Nephron (organoid): ENCODE measurements around the gene AGAP1.

Experiments used
- H3K27ac Mint-ChIP-seq, 3 experiments: 2 replicates each; pipeline ENCODE4 v1.8.0; 2020; ENCODE audit warnings: mixed read lengths in 3 of 3, mild to moderate bottlenecking in 2 of 3, moderate library complexity in 1 of 3
- H3K27me3 Mint-ChIP-seq: 2 replicates; pipeline ENCODE4 v1.8.0; 2021; ENCODE audit warnings: low read depth, mild to moderate bottlenecking, moderate library complexity, mixed read lengths
- H3K36me3 Mint-ChIP-seq: 2 replicates; pipeline ENCODE4 v1.8.0; 2020; ENCODE audit warnings: low read depth, mixed read lengths
- H3K4me1 Mint-ChIP-seq: 2 replicates; pipeline ENCODE4 v1.8.0; 2020; ENCODE audit warnings: mixed read lengths
- H3K4me3 Mint-ChIP-seq, 3 experiments: 2 replicates each; pipeline ENCODE4 v1.8.0; 2020; ENCODE audit warnings: mild to moderate bottlenecking in 3 of 3, mixed read lengths in 3 of 3, moderate library complexity in 2 of 3
- H3K9me3 Mint-ChIP-seq: 2 replicates; pipeline ENCODE4 v1.8.0; 2020; ENCODE audit warnings: mixed read lengths
- CTCF ChIP-seq, 3 experiments: fragments of 200-600 bp; sonication (generic); IDR thresholded peaks; one replicate each; pipeline ENCODE4 v1.5.0; 2021; ENCODE audit warnings: antibody characterized with exemption in 3 of 3; ENCODE audit not compliant: unreplicated experiment in 3 of 3

The AGAP1 gene

GRCh38 chr2:235605312-235606003 lies 111.6 kb downstream of the AGAP1 start:
- H3K27ac Mint-ChIP-seq = no peak overlapping the region
- peaks cover 8% of the 10 kb centered on the region for H3K27me3 Mint-ChIP-seq
- peaks cover 34% of the 10 kb centered on the region for H3K4me1 Mint-ChIP-seq
- H3K36me3 Mint-ChIP-seq = peaks cover 10% of the 10 kb centered on the region
- peaks cover 3% of the 10 kb centered on the region for H3K9me3 Mint-ChIP-seq
- TF ChIP-seq CTCF (IDR thresholded peaks at IDR 0.05; ENCODE audit: unreplicated experiment in 3 of 3) = no peak
- peak overlapping the region in 1 of 3 experiments; percentile 5 for H3K4me3 Mint-ChIP-seq

- H3K4me3 Mint-ChIP-seq = peak overlapping the region in 1 of 3 experiments; percentile 5
- peaks cover 3% of the 10 kb centered on the region for H3K9me3 Mint-ChIP-seq
- H3K36me3 Mint-ChIP-seq = peaks cover 10% of the 10 kb centered on the region
- H3K4me1 Mint-ChIP-seq = peaks cover 36% of the 10 kb centered on the region
- H3K27ac Mint-ChIP-seq = no peak overlapping the region
- peaks cover 8% of the 10 kb centered on the region for H3K27me3 Mint-ChIP-seq
- no peak for TF ChIP-seq CTCF (IDR thresholded peaks at IDR 0.05; ENCODE audit: unreplicated experiment in 3 of 3)
Measured at GRCh38 chr2:235606004-235606715, 112.3 kb downstream of the AGAP1 start.

GRCh38 chr2:235607546-235608199 lies 113.8 kb downstream of the AGAP1 start:
- Mint-ChIP-seq H3K9me3 (peaks cover 3% of the 10 kb centered on the region), H3K36me3 (peaks cover 4% of the 10 kb centered on the region), H3K4me1 (peaks cover 44% of the 10 kb centered on the region), H3K27ac (peak overlapping the region in 2 of 3 experiments; percentile 65 to 80), H3K4me3 (peak overlapping the region in 1 of 3 experiments; percentile 46), H3K27me3 (peaks cover 8% of the 10 kb centered on the region)
- TF ChIP-seq CTCF (IDR thresholded peaks at IDR 0.05; ENCODE audit: unreplicated experiment in 3 of 3) = no peak

GRCh38 chr2:235608200-235608887 lies 114.5 kb downstream of the AGAP1 start:
- Mint-ChIP-seq H3K9me3 (no peaks in the 10 kb centered on the region), H3K4me1 (peaks cover 44% of the 10 kb centered on the region), H3K27ac (peak overlapping the region in 2 of 3 experiments; percentile 65 to 80), H3K36me3 (no peaks in the 10 kb centered on the region), H3K27me3 (peaks cover 8% of the 10 kb centered on the region), H3K4me3 (peak overlapping the region in 1 of 3 experiments; percentile 46)
- no peak for TF ChIP-seq CTCF (IDR thresholded peaks at IDR 0.05; ENCODE audit: unreplicated experiment in 3 of 3)

- H3K4me3 Mint-ChIP-seq = no peak overlapping the region
- H3K4me1 Mint-ChIP-seq = peaks cover 50% of the 10 kb centered on the region
- peaks cover 8% of the 10 kb centered on the region for H3K27me3 Mint-ChIP-seq
- TF ChIP-seq CTCF (IDR thresholded peaks at IDR 0.05; ENCODE audit: unreplicated experiment in 3 of 3) = no peak
- no peak overlapping the region for H3K27ac Mint-ChIP-seq
- H3K36me3 Mint-ChIP-seq = no peaks in the 10 kb centered on the region
- H3K9me3 Mint-ChIP-seq = no peaks in the 10 kb centered on the region
Measured at GRCh38 chr2:235609321-235609720, 115.5 kb downstream of the AGAP1 start.
